Measurements from ENCODE around the gene SSBP3.

The SSBP3 gene

GRCh38 chr1:54259546-54260140 lies 146.6 kb downstream of the SSBP3 start:
- DNase-seq = peak; percentile 35

- no peak for DNase-seq
Observed at GRCh38 chr1:54257876-54258275, 148.3 kb downstream of the SSBP3 start.

- no peak for DNase-seq
Observed at GRCh38 chr1:54257346-54257620, 148.9 kb downstream of the SSBP3 start.

DNA sequence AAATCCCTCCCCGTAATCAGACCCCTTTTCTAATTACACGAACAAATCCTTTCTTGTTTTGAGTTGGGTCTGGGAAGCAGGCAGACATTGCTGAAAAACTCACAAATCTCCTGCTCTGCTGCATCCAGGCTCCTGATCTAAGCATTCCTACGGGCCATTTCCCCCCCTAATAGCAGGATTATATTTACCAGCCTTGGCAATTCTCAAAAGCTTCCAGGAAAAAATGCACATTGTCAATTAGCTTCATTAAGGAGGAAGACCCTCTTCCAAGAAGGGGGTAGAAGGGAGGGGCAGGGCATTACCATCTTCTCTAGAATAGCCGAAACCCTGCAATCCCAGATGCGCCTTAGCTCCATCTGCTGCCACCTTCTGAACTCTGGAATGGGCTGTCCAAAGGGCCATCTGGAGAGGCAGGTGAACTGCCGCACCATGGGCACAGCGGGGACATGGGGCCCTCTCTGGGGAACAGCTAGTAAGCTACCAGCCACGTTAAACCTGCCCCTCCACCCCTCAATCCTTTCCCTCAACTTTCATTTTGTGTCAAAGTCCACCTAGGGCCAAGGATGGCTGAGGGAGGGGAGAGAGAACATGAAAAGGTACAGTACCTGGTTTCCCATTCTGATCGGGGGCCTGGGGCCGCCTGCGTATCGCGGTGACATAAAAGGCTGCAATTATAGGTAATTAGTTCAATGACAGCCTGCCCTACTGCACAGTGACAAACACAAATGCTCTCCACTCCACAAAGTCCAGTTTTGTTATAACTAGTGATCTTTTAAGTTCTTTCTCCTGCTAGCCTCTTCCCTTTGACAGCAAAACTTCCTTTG lies 149.5 kb downstream of the SSBP3 start:
- no peak for DNase-seq

DNA sequence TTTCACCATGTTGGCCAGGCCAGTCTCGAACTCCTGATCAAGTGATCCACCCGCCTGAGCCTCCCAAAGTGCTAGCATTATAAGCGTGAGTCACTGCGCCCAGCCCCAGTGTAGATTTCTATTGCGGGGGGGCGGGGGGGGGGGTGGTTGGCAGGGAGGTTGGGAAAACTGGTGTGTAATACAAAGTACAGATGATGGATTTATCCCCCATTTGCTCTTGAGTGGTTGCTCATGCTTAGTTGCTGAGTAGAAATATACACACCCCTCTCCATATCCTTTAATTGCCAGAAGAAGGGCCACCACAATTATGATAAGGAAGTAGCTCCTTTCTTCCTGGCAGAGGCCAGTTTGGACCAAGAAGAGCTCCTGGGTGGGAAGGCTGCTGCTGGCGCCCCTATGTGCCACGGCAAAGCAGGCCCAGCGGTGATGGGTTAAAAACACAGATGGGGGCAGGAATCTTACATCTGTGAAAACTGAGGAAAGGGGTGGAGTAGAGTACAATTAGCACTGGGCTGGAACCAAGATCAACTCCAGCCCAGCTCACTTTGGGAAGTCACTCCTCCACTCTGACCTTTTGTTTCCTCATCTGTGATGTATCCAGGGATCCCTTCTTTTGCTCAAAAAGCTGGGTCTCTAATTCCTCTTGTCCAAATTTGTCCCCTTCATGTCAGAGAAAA lies 151.0 kb downstream of the SSBP3 start:
- DNase-seq = no peak

- DNase-seq = peak; percentile 28
Observed at GRCh38 chr1:54254055-54254454, 152.1 kb downstream of the SSBP3 start.

DNA sequence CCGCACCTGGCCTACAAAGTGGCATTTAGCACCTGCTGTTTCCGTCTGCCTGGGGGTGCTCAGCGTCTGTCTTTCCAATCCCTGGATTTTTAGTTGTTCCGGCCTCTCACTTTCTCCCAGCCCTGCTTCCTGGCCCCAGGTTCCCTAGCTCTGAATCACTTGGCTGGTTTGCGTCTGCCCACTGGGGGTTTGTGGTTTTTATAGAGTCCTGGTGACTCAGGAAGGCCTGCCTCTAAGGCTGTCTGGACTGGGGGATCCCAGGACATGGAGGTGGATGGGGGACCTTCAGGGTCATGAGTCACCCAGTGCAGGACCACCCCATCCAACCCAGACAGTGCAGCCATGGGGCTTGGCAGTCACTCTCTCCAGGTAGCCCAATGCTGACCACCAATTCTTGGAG lies 152.7 kb downstream of the SSBP3 start:
- DNase-seq = no peak

- DNase-seq = no peak
Observed at GRCh38 chr1:54252371-54252936, 153.7 kb downstream of the SSBP3 start.

- no peak for DNase-seq
Observed at GRCh38 chr1:54250670-54251069, 155.5 kb downstream of the SSBP3 start.

- DNase-seq = no peak
Observed at GRCh38 chr1:54249819-54250435, 156.3 kb downstream of the SSBP3 start.

- DNase-seq = no peak
Observed at GRCh38 chr1:54248966-54249365, 157.2 kb downstream of the SSBP3 start.

GRCh38 chr1:54247863-54248515 lies 158.2 kb downstream of the SSBP3 start:
- no peak for DNase-seq

DNA sequence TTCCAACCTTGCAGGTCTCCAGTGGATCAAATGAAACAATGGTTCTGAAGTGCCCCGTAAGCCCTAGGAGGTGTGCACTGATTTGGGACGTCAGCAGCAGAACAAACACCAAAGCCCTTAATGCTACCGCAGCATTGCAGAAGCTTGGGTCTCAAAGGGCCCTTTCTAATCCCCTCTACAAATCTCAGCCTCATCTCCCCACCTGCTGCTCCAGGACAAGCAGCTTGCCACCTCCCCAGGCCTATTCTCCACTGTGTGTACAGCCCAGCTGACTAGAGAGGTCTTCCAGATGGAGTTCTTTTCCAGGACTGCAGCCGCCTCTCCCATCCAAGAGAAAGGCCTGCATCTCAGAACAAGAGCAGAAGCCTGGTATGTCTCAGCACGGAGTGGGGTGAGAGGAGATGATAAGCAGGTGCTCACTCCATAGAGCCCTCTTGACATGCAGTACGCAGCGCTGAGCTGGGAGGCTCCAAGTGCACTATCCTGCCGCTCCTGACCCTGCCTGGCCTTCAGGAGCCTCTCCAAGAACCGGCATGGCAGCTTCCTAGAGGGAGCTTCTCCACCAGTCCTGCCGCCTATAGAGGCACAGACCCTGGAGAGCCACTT lies 160.0 kb downstream of the SSBP3 start:
- no peak for DNase-seq

- DNase-seq = no peak
Observed at GRCh38 chr1:54245501-54245900, 160.7 kb downstream of the SSBP3 start.

- no peak for DNase-seq
Observed at GRCh38 chr1:54244655-54245054, 161.5 kb downstream of the SSBP3 start.

GRCh38 chr1:54243022-54243421 lies 163.2 kb downstream of the SSBP3 start:
- DNase-seq = no peak

DNA sequence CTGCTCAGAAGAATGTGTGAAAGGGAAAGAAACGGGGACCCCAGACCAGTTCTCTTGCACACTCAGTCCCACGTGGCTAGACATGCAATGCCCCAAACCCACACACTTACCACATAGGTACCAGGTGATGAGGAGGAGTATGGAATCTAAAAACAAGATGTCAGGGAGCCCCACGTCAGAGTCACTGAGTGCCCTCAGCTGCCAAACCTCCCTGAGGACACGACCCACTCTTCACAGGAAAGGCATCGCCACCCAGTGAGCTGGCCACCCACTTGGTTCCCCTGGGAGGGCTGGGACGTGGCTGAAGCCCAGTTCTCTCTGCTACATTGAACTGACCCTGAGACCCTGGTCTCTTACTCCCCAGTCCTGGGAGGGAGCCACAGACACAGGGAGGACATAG lies 164.8 kb downstream of the SSBP3 start:
- DNase-seq = no peak

DNA sequence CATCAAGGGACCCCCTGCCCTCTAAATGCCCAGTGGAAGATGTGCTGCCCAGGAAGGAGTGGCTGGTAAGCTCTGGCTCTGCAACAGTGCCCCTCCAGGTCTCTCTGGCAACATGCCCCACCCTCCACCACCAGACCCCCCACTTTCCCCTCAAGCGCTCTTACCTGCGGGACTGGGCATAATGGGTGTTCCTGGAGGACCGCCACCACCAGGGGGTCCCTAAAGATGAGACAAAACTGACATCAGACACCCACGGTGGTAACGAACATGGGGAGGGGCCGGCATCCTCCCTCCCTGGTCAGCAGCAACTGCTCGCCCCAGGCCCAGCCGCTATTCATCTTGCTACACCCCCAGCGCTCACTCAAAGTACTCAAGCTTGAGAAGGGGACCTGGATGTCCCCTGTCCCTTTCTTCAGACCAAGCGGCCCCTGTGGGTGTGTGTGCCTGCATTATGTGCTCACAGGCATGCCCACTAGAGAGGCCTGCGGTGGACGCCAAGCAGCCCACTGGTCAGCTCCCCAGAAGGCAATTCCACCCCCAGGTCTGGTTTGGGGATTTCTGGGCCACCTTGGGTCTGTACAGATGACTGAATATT lies 165.4 kb downstream of the SSBP3 start:
- no peak for DNase-seq

- no peak for DNase-seq
Observed at GRCh38 chr1:54239631-54240031, 166.6 kb downstream of the SSBP3 start.

DNA sequence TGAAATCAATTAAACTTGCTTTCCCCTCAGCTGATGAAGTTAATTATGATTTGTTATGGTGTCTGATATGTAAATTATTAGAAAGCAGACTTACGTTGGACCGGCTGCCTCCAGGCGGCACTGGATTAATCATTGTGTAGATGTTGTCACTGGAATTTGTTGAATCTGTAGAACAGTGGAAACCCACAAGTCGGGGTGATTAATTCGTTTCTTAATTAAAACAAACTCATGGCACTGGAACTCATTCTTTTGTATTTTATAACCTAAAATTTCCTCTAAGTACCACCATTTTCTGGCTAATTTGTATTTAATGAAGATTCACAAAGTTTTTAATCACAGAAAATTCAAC lies 167.2 kb downstream of the SSBP3 start:
- no peak for DNase-seq

DNA sequence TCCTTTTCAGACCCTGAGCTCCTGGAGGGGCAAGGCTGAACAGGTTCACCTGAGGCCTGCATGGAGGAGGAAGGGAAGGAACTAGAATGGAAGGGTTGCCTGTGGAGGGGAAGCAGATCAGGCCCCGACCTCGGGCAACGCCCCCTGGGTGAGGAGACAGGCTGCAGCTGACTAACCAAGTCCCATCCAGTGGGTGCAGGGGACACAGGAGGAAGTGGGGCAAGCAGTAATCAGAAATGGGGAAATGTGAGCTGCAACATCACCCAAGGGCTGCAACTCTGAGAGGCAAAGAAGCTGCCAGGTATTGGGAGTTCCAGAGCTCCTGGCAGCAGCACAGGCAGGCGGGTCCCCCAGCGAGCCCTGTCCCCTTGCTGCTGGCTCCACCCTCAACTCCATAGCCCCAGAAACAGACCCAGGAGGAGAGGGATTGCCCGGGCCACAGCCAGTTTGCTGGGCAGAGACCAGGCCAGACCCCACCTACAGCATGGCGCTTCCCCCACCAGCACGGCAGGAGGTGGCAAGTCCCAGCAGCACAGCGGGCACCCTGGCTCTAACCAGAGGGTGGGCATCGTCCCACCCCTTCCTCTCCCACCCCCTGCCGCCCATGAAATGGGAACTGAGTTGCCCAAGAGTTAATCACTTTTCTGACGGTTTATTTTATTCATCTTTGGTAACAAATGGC lies 167.7 kb downstream of the SSBP3 start:
- DNase-seq = no peak

DNA sequence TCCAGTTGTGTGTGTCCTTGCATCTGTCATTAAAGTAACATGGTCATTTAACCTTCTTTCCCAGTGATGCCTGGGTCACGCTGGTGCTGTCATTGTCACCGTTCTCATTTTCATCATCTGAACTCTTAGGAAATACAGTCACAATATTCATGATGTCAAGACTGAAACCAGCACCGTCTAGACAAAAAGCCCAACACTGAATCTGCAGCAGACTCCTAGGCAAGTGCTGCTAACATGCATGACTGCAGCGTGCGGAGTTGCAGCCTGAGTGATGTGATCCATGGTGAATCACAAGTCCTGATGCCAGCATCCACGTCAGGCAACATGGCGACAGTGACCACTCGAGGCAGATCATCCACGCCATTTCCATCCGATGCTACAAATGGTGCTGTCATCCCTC lies 168.6 kb downstream of the SSBP3 start:
- DNase-seq = no peak

All from NCI-H1694 (cell line).